HG03103 (cell line): ENCODE measurements around the gene AEBP1.

Experiments
- ATAC-seq: cut with Tn5 transposase; IDR thresholded peaks from one replicate; pipeline ENCODE4 v1.9.1; 2021; ENCODE audit warnings: low read depth; ENCODE audit not compliant: unreplicated experiment

AEBP1 gene

DNA sequence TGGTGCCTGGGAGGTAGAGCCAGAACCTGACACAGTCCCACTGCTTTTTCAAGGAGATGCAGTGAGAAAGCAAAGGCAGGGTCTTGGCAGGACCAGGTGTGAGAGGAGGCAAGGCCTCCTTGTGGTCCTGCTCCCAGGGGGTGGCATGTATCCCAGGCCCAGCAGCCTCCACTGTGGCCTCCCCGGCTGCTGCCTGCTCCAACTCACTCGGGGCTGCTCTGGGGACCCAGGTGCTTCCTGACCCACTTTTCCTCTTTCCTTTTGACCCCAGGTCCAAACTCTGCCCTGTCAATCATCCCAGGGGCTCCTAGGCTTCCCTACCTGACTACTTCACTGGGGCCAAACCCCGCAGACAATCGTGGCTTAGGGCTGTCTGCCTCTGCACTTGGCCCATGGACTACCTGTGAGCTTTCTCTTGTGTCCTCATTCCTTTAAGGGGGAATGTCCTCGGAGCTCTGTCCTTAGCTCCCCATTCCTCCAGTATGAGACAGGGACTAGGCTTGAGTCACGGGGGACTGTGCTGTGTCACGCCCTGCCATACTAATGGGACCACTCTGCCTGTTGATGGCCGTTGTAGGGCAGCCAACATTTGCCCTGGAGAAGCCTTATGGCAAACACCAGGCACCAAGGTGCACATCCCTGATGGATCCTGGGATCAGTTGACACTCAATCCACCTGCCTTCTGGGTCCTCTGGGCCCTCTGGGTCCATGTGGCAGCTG lies 1.1 kb upstream of the AEBP1 start:
- no peak for ATAC-seq

- ATAC-seq = no peak
Observed at GRCh38 chr7:44103566-44103922, 601 bp upstream of the AEBP1 start.

GRCh38 chr7:44104860-44105771 lies 971 bp downstream of the AEBP1 start:
- no peak for ATAC-seq

DNA sequence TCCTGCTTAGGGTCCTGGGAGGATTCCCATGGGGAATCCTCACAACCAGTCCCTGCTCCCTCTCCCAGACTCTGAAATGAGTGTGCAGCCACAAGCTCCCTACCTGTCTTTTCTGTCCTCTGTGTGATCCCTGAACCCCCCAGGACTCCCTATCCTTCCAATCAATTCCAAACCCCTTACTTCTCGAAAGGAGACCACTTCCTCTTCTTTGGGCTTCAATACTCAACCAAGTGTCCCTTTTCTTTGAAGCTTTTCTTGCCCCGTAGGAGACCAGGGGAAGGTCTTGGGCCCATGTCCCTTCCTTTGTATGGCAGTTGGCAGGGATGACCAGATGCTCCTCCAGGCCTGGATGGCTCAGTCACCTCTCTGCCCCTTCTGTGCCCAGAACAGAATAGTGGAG lies 1.7 kb downstream of the AEBP1 start:
- no peak for ATAC-seq

DNA sequence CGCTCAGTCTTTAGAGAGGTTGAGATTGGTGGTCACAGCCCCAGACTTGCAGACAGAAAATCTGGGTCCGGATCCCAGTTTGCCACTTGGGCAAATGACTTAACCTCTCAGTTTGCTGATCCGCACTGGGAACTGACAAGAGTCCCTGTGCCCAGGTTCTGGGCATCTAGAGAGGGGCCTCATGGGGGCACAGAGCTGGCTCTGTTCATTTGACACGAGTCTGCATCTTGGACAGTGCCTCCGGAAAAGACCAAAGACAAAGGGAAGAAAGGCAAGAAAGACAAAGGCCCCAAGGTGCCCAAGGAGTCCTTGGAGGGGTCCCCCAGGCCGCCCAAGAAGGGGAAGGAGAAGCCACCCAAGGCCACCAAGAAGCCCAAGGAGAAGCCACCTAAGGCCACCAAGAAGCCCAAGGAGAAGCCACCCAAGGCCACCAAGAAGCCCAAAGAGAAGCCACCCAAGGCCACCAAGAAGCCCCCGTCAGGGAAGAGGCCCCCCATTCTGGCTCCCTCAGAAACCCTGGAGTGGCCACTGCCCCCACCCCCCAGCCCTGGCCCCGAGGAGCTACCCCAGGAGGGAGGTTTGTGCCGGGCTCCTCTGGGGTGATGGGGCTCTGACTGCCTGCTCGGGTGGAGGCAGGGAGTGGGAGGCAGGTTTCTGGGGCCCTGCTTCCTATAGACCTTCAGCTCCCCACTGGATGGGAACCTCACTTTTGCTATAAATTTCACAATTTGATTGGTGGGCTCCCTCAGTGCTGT lies 2.3 kb downstream of the AEBP1 start:
- ATAC-seq = no peak

GRCh38 chr7:44107116-44107960 lies 3.2 kb downstream of the AEBP1 start:
- no peak for ATAC-seq

DNA sequence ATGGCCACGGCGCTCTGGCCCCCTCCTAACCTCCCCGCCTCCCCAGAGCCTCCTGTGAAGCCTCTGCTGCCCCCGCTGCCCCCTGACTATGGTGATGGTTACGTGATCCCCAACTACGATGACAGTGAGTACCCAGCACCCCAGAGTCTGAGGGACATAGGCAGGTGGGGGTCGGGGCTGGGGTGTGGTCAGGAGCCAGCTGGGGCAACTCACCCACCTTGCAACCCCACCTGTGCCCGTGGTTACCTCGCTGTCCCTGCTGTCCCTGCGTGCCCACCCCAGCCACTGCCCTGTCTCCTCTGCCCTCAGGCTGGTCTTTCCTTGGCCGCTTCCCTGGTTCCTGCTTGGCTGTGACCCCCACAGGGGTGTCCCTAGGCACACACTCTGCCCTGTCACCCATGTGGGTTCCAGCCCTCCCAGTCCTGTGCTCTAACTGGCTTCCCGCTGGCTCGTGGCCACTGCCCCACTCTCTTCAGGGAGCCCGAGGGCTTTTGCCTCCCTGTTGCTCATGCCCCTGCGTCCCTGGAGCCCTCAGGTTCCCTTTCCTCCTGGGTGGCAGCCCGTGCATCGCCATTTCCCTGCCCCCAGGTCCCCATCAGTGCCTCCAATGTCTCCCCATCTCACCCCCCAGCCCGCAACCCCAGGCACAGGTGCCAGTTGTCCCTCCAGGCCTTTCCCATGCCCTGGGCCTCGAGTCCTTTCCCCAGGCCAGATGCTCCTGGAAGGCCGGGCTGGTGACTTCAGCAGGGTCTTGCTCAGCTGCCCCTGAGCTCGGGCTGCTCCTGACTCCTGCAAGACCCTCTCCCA lies 4.0 kb downstream of the AEBP1 start:
- ATAC-seq = no peak

DNA sequence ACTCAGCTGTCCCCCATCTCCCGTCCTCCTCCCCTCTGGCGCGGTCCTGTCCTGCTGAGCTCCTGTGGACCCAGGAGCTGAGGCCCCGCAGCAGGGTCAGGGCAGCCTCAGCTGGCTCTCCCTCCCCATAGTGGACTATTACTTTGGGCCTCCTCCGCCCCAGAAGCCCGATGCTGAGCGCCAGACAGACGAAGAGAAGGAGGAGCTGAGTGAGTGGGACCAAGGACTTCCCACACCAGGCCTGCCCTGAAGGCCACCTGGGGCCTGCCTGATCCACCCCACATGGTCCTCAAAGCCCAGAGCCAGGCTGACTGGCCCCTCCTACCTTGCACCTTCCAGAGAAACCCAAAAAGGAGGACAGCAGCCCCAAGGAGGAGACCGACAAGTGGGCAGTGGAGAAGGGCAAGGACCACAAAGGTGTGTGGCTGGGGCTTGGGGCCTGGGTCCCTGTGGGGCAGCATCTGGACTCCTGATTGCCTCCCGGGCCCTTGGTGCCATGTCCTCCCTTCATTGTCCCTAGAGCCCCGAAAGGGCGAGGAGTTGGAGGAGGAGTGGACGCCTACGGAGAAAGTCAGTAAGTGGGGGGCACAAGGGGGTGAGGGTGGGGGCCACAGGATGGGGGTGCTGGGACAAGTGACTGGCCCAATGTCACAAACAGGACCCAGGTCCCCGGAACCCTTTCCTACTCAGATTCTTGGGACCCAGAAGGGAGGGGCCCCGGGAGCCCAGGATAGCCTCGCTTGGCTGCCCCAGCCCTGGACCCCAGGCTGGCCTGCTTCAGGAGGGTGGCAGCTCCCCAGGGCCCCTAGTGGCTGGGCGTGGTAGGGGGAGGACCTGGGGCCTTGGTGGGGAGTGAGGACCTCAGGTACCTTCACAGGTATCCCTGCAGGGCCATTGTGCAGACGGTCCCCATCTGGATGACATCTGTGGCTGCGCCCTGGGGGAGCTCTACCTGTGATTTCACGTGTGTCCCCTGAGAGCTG lies 4.9 kb downstream of the AEBP1 start:
- no peak for ATAC-seq

DNA sequence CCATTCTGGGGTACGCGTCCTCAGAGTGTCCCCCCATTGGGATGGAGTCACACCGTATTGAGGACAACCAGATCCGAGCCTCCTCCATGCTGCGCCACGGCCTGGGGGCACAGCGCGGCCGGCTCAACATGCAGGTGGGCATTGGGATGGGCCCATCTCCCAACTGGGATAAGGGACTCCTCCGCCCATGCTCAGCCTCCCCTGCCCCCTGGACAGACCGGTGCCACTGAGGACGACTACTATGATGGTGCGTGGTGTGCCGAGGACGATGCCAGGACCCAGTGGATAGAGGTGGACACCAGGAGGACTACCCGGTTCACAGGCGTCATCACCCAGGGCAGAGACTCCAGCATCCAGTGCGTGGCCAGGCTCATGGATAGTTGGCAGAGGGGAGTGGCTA lies 5.8 kb downstream of the AEBP1 start:
- no peak for ATAC-seq

DNA sequence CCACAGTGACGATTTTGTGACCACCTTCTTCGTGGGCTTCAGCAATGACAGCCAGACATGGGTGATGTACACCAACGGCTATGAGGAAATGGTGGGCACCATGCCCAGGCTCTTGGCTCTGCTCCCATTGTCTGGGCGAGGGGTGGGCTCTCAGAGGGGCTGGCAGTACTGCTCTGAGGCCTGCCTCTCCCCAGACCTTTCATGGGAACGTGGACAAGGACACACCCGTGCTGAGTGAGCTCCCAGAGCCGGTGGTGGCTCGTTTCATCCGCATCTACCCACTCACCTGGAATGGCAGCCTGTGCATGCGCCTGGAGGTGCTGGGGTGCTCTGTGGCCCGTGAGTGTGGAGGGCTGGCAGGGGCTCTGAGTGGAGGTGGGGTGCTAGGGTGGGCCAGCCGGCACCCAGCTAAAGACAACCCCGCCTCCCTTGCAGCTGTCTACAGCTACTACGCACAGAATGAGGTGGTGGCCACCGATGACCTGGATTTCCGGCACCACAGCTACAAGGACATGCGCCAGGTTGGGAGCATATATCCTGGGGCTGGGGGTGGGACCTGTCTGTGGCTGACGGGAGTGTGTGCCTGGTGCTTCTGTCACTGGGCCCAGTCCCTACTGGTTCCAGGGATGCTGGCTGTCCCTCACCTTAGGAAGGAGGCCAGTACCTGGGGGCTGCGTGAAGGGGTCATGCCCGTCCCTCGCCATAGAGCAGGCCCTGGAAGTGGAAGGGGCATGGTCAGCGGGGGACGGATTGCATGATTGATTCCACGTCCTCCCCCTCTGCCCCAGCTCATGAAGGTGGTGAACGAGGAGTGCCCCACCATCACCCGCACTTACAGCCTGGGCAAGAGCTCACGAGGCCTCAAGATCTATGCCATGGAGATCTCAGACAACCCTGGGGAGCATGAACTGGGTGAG lies 6.8 kb downstream of the AEBP1 start:
- no peak for ATAC-seq

- ATAC-seq = no peak
Observed at GRCh38 chr7:44111761-44112160, 7.6 kb downstream of the AEBP1 start.

DNA sequence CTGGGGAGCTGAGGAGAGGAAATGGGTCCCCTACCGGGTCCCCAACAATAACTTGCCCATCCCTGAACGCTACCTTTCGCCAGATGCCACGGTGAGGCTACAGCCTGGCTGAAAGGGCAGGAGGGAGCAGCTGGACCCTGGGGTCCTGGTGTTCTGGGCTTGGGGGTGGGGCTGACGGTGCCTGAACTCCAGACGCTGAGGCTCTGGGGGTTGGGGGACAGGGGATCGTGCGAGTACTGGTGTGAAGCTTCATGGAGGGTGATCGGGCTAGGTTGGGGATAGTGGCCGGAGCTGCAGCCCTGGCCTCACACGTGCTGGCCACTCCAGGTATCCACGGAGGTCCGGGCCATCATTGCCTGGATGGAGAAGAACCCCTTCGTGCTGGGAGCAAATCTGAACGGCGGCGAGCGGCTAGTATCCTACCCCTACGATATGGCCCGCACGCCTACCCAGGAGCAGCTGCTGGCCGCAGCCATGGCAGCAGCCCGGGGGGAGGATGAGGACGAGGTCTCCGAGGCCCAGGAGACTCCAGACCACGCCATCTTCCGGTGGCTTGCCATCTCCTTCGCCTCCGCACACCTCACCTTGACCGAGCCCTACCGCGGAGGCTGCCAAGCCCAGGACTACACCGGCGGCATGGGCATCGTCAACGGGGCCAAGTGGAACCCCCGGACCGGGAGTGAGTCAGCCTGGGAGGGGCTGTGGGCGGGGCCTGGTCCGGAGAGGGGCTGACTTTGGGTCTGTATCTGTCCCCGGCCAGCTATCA lies 8.3 kb downstream of the AEBP1 start:
- no peak for ATAC-seq

GRCh38 chr7:44112997-44113763 lies 9.0 kb downstream of the AEBP1 start:
- ATAC-seq = no peak

- no peak for ATAC-seq
Observed at GRCh38 chr7:44113764-44114354, 9.7 kb downstream of the AEBP1 start.

GRCh38 chr7:44114586-44115310 lies 10.6 kb downstream of the AEBP1 start:
- ATAC-seq = no peak
